CD4-positive, alpha-beta T cell treated with Interleukin-4 for 4 hours (primary cell): ENCODE measurements around the gene AUTS2.

Experiments
- DNase-seq: peaks from one replicate; pipeline ENCODE4 v3.0.0-alpha.2; 2020

AUTS2 gene

GRCh38 chr7:69598081-69598486 is at the start of gene AUTS2:
Gene AUTS2 (plus strand): TSS chr7:69598475. CDS start chr7:69599654, 1,179 bp downstream.
- peak; percentile 37 for DNase-seq

DNA sequence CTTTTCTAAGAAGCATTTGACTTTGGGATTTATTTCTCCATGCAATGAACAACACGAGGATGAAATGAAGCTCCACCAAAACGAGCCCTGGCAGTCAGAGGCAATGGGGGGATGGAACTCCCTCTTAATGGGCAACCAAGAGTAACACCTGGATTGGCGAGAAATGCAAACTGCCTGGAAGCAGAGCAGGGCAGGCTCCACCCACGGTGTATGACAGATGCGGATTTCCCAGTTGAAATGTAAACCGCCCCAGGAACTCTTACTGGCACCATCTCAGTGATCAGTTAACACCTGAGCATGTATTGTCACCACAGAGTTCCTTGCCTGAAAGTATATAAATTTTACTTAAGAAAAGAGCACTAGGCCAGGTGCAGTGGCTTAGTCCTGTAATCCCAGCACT is 47.3 kb upstream of the AUTS2 start:
- DNase-seq: no peak

DNA sequence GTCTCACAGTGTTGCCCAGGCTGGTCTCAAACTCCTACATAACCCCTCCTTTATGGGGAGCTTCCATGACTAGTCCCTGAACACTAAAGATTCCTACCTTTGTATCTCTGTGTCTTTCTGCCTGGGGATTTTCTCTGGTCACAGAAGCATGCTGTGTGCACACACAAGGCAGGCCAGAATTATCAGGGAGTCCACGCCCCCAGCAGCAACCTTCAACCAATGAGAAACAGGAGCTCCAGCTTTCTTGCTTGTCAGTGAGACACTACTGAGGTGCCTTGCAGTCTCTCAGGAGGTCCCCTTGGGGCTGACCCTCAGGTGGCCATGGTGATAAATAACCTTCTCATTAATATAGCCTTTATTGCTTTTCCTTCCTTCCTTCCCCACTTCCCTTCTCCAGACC is 45.1 kb upstream of the AUTS2 start:
- no peak for DNase-seq

DNA sequence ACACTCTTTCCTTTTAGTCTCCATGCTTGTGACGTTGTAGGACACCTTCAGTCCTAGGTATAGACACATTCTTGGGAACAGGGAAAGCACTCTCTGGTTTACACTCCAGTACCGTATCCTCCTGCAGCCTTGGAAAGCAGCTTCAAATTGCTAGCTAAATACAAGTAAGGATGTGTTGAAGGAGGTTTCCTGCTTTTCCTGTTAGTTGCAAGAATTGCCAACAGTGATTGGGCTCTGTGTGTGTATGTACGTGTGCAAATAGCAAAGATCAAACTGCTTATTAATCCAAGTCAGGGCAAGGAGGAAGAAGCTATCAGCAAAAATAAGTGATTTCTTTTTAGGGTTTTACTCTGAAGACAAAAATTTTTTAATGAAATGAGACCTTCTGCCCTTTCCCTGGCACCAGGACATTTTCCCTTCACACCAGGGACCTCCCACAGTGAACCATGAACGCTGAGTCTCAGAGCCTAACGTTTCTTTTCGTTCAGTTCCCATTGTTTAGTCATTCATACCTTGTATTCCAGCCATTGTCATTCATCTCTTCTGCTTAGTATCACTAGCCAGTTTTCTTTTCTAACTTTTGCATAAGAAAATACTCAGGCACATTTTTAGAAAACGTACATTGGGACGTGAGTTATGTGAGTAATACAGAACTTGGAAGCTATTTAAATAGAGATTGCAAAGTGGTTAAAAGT is 36.9 kb upstream of the AUTS2 start:
- no peak for DNase-seq

DNA sequence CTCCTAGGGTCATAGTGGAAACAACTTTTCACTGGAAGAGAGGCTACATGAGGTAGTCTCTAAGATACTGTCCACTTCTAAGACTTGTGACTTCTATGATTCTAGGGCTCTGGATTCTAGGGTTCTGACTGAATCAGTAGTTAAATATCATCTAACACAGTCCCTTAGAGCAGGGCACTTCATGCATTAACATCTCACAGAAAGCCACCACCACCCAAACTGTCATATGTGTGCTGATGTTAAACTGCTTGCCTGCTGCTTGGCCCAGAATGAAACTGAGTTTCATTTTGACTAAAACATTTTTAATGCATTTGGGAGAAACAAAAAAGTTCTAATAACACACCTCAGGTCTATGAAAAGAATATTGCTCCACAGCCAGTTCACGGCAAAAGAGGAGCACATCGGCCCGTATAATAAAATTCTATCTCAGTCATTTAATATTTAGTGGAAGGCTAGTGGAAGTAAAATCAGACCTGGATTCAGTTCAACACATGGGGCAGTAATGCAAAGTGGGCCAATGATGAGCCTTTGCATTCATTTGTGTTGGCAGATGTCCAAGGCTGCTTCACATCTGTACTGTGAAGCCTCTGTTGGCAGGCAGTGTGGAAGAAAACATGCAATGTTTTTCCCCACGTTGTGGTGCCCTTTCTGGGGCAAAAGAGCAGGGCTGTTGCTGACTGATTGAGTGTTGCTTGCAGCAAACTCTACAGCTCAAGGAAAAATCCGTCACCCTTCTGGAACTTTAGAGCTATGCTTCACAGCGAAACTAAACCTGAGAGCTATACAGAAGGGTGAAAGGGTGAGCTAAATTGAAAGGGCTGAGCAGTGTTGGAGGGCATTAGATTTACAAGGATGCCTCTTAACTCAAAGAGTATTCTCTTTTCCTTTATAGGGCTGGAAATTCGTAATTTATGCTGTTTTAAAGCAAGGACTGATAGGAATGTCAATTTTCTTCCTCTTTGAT is 33.5 kb upstream of the AUTS2 start:
- DNase-seq: no peak

DNA sequence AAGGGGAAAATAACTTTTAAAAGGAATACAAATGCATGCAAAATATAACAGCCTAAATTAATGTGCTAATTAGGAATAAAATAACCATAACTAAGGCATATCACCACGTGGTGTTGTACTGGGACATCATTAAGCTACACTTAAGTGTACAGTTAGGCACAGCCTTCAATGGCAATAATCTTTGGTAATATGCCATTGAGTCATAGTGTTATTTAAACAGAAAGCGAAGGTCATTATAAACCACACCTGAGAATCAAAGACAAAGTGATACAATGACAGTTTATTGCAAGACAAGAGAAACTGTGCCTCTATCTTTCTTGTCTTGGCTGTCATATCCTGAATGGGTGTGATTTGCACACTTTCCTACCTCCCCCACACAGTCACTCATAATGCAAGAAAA is 30.5 kb upstream of the AUTS2 start:
- DNase-seq: no peak

- no peak for DNase-seq
Observed at GRCh38 chr7:69568266-69568665, 30.0 kb upstream of the AUTS2 start.

- no peak for DNase-seq
Observed at GRCh38 chr7:69575651-69576050, 22.6 kb upstream of the AUTS2 start.

- DNase-seq: no peak
Observed at GRCh38 chr7:69577221-69577620, 21.1 kb upstream of the AUTS2 start.

- no peak for DNase-seq
Observed at GRCh38 chr7:69585169-69585568, 13.1 kb upstream of the AUTS2 start.

GRCh38 chr7:69586321-69586720 is 12.0 kb upstream of the AUTS2 start:
- DNase-seq: no peak

DNA sequence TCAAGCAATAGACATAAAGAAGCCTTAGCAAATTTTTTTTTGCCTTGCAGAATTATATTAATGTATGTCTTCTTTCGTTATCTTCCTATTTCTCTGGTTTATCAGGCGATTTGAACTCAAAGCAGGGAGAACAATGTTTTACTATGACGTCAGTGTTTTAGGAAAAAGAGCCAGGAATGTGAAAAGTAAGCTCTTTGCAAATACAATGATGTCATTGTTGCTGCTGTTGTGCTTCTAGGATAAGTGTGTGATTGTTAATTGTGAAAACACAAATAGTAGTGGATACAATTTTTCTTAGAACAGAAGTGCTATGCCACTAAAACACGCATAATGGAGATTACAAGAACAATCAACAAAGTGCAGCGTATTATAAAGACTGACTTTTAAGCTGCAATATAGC is 9.5 kb upstream of the AUTS2 start:
- no peak for DNase-seq

- DNase-seq: no peak
Observed at GRCh38 chr7:69591805-69592204, 6.5 kb upstream of the AUTS2 start.

GRCh38 chr7:69593511-69593910 is 4.8 kb upstream of the AUTS2 start:
- no peak for DNase-seq

DNA sequence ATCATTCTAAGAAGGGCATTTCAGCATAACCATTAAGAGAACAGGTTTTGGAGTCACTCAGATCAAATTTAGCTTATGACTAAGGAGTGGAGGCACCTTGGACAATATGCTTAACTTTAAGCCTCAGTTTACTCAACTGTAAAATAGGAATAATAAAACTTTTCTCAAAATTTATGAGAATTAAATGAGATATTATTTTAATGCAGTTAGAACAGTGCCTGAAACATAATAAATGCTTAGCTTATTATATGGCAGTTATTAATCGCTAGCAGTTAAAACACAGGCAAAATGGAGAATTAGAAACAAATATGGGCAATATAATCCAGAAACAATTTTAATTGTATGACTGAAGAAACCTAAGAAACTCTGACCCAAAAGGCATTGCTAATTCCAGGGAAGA is 2.9 kb upstream of the AUTS2 start:
- no peak for DNase-seq

- DNase-seq: no peak
Observed at GRCh38 chr7:69596056-69596455, 2.2 kb upstream of the AUTS2 start.

- no peak for DNase-seq
Observed at GRCh38 chr7:69596723-69597277, 1.5 kb upstream of the AUTS2 start.

- no peak for DNase-seq
Observed at GRCh38 chr7:69597278-69598076, 798 bp upstream of the AUTS2 start.

DNA sequence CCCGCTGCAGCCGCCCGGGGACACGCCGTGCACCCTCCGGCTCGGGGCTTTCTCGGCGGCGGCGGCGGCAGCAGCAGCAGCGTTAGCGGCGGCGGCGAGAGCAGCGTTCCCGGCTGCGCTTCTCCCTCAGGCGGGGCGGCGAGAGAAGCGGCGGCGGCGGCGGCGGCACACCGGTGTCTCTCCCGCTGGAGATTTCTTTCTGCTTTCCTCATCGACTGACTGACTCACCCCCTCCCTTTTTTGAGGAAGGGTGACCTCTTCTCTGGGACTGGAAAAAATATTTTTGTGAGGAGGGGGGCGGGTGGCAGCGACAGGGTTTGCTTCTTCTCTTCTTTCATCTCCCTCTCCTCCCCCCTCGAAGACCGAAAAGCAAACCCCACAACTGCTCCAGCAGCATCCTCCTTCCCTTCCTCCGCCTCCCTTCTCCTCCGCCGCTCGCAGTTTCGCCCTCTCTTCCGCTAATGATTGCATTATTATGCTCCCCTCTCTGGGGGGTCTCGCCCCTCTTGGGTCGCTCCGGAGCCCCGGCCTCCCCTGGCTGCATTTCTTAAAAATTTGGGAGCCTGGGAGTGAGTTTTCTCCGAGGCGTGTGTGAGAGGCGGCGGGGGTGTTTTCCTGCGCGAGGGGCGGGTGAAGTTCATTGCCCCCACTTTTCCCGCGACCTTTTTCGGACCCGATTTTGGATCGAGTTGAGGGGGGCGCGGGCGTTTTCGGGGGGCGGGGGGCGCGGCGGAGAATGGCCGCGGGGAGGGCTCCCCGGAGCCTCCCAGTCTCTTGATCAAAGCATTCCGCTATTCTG is 411 bp downstream of the AUTS2 start:
- DNase-seq: no peak

- no peak for DNase-seq
Observed at GRCh38 chr7:69599286-69599954, 1.1 kb downstream of the AUTS2 start.

DNA sequence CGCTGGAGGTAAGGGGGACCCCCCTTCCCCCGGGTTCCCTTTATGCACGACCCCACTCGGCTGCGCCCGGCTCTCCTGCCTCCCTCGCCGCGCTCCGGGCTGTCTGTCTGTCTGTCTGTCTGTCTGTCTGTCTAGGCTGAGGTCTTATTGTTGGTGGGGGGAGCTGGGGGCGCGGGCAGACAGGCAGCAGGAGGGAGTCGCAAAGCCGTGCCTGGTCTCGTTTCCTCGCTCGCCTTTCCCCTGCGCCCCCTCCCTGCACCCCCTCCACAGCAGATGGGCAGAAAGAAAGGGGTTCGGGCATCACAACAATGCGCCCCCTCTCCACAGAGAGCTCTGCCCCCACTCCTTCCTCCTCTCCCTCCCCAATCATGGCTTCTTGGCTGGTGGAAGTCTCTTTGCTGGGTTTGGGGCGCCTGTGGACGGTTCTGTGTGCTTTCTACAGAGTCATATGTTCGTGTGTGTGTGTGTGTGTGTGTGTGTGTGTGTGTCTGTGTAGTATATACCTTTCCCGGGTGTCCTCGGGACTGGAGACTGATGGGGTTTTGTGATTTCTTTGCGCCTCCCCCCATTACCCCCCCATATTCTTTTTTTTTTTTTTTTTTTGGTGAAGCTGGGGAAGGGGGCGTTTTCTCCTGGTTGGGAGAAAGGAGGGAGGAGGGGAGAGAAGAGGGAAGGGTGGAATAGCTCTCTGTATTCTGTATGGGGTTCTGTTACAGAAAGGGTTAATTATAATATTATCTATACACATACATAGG is 1.9 kb downstream of the AUTS2 start:
- no peak for DNase-seq
